Nucleus accumbens (tissue), 56 donors: ENCODE data around the gene JPH2.

Experiments used
- DNase-seq, 56 donors: peaks; one replicate each; lab custom pipeline; 2025; lab: John Stamatoyannopoulos, UW

JPH2 gene

DNA sequence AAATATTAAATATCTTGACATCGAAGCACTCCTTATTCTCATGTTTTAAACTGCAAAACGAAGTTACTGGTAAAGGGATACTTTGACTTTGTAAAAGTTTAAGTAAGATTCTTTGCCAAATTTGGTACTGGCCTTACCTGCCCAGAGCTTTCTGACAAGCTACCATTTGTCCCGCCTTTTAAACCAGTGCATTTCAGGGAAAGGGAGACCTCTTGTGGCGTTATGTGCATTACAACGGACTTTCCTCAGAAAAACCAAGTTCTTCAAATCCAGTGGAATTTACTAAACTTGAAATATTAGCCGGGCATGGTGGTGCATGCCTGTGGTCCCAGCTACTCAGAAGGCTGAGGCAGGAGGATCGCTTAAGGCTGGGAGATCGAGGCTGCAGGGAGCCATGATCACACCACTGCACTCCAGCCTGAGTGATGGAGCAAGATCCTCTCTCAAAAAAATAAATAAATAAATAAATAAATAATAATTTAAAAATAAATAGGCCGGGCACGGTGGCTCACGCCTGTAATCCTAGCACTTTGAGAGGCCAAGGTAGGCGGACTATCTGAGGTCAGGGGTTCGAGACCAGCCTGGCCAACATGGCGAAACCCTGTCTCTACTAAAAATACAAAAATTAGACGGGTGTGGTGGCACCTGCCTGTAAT, 3.3 kb upstream of the JPH2 start:
- DNase-seq, result peak in 12 of 56 donors; percentile 3 to 50 (median 8)

GRCh38 chr20:44188752-44189151, 1.8 kb upstream of the JPH2 start:
- DNase-seq, result no peak

- no peak for DNase-seq
These were observed 1.1 kb upstream of the JPH2 start for GRCh38 chr20:44187772-44188709.

DNA sequence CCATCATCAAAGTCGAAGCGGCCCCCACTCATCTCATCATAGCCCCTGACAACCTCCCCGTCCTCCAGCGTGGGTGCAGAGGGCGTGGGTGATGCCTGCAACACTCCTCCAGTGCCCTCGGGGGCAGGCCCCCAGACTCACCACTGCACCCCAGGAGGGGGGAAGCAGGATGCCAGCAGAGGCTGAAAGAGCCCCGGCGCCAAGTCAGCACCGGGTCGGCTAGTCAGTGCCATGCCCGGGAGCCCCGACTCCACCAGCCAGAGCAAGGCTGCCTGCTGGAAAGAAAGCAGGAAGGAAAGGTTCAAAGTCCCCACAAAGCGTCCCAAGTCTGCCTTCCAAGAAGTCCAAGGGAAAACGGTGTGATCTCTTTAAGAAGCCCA, 324 bp downstream of the JPH2 start:
- DNase-seq, result no peak

- DNase-seq, result no peak
These were observed 787 bp downstream of the JPH2 start for GRCh38 chr20:44186201-44186600.

DNA sequence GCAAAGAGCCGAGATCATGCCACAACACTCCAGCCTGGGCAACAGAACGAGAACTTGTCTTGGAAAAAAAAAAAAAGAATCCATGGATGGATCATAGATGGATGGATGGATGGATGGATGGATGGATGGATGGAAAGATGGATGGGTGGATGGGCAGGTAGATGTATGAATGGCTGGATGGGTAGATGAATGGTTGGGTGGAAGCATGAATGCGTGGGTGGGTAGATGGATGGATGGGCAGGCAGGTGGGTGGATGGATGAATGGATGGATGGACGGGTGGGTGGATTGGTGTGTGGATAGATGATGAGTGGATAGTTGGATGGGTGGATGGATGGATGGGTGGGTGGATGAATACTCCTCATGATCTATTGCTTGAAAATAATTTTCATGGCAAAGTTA, 1.4 kb downstream of the JPH2 start:
- no peak for DNase-seq

- DNase-seq, result no peak
These were observed 3.7 kb downstream of the JPH2 start for GRCh38 chr20:44183282-44183681.

DNA sequence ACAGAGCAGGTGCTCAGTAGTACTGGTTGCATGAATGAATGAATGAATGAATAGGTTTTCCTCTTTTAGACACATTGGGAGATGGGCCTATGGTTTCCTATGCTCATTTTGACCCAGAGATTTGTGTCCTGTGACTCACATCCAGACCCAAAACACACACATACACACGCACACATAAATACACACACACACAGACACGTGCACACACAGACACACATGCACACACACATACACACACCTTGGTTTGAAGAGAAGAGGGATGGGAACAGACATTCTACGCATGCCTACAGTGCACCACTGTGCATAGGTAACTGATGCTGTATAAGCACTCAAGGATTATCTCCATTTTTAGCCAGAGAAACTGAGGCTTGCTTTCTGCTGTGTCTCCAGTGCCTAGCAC, 4.1 kb downstream of the JPH2 start:
- DNase-seq, result no peak

GRCh38 chr20:44182135-44182765, 4.7 kb downstream of the JPH2 start:
- DNase-seq, result no peak

DNA sequence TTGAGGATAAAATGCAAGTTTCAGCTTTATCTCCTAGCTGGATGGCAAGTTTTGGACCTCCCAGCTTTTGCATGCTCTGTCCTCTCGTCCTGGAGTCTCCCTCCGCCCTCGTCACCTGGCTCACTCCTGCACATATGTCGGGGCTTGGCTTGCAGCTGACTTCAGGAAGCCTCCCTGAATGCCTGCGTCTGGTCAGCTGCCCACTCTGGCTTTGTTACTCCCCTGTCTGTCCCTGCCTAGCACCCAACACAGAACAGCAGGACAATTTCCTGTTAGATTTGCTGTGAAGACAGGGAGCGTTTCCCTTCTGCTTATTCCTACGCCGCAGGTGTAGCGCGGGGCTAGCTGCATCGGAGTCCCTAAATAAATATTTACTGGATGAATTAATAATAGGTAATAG, 5.4 kb downstream of the JPH2 start:
- no peak for DNase-seq

DNA sequence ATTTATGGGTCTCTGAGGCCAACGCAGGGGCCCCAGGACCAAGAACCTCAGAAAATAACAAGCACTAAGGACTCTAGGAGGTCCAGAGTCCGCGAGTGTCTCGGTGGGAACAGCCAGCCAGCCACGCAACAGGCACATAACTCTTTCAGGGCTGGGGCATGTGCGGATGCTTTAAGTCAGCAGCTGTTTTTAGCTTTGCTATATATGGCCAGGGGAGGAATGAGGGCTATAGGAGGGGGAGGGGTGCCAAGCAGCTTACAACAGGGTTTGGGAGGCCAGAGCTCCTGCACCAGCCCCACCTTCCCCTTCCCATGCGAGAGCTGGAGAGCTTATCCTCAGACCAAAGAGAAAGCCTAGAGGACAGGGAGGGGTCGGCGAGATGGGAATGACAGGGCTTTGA, 6.2 kb downstream of the JPH2 start:
- no peak for DNase-seq

GRCh38 chr20:44176833-44177534, 10.0 kb downstream of the JPH2 start:
- no peak for DNase-seq

- no peak for DNase-seq
These were observed 11.8 kb downstream of the JPH2 start for GRCh38 chr20:44174996-44175765.

DNA sequence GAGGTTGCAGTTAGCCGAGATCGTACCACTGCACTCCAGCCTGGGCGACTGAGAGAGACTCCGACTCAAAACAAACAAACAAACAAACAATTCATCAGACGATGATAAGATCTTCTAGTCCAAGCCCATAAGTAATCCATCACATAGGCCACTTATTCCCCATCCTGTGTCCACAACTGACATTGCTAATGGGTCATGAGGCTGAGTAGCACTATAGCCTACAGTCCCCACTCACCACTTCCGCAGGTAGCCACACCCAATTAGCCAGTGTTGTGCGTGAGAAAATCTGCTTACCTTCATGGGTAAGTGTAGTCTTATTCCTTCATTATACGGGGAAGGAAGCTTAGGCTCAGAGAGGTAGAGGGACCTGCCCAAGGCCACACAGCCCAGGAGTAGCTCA, 13.1 kb downstream of the JPH2 start:
- no peak for DNase-seq

DNA sequence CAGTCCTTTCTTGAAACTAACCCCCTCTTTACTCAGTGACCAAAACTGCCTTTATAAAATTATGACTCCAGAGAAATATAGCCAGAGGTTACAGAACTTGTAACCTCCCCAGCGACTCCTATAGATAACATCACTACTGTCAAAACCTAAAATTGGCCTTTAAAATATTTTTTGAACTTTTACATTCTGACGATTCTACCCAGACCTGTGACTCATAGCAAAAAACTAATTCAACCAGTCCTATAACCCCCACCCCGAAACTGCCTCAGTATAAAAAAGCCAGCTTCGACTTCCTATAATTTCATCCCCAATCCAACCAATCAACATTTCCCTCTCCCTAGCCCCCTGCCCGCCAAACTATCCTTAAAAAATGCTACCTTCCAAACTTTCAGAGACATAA, 13.9 kb downstream of the JPH2 start:
- no peak for DNase-seq

DNA sequence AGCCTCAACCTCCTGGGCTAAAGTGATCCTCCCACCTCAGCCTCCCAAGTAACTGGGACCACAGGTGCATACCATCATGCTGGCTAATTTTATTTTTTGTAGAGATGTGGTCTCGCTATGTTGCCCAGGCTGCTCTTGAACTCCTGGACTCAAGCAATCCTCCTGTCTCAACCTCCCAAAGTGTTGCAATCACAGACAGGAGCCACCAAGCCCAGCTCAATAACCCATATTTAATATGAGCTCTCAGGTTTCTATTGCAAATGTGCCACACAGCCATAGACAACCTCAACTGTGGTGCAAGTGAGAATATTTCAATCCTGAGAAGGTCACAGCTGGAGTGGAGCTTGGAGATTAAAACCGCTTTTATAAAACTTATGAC, 14.4 kb downstream of the JPH2 start:
- no peak for DNase-seq

DNA sequence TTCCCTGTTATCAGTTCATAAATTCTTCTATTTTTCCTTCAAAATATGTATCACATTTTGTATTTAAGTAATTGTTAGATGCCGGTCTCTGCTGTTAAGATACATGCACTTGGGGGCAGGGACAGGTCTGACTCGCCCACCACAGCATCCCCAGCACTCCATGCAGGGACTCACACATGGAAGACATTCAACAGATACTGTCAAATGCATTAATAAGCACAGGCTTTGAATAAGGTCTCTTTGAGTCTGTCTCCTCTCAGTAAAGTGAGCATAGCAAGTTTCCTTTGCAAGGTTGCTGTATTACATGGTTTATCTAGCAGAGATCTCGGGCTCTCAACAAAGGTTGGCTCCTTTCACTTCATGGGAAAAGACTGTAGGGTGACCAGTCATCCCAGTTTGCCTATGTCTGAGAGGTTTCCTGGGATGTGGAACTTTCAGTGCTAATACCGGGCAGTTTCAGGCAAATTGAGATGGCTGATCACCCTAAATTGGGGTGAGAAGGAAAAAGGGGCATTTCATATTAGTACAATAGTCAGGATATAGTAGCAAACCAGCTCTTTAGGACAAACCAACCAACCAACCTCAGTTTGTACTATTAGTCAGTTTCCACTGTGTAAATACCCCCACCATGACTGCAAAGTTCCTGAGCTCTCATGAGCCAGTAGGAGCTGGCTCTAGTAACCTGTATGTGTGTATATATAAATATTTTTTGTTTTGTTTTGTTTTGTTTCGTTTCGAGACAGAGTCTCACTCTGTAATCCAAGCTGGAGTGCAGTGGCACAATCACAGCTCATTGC, 15.0 kb downstream of the JPH2 start:
- DNase-seq, result no peak

DNA sequence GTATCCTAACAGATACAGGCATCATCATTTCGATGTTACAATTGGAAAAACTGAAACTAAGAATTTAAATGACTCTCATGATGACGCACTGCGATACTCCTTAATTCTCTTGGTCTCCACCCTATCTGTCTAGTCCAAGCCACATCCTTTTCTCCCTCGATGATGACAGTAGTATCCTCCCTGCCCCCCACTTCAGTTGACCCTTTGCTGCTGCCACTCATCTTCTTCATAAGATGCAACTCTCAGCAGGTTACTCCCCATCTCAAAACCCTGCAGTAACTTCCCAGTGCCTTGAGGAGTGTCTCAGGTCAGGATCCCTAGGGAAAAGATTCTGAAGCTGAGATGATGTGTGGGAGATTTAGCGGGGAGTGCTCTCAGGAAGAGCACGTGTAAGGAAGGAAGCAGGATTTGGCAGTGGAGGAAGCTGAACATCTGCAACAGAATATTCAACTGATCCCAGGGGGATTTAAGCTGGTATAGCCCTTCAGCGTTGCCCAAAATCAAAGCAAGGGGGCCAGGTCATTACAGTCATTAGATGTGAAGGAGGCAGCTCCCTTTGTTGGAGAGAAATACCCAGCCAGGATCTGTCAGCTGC, 16.1 kb downstream of the JPH2 start:
- DNase-seq, result no peak

GRCh38 chr20:44167736-44168135, 19.3 kb downstream of the JPH2 start:
- no peak for DNase-seq
